HCT116 (cell line): ENCODE measurements around the gene RAB36. TPM values are rescaled to one million over a fixed set of nuclear protein-coding genes. Genes with fewer than 3 reads are reported as not detected.

Experiments
- ATAC-seq: fragments of 200-7000 bp; cut with Tn5 transposase; 2 replicates; pipeline ENCODE4 v1.9.1; 2020; ENCODE audit warnings: mild to moderate bottlenecking, moderate library complexity
- BruUV-seq: library from RNA; stranded (reverse); fragments of 400-500 nt; replicated peaks from 2 replicates; lab custom pipeline; 2021; lab: Mats Ljungman, UMichigan
- CTCF ChIA-PET: fragments of 300-600 bp; sonication (Branson Sonifier 250); formaldehyde crosslinking; loops from one replicate; lab custom pipeline; 2021; ENCODE audit warnings: antibody characterized with exemption; lab: Charles Lee
- POLR2A ChIA-PET: fragments of 300-600, 350-600 bp; sonication (Branson Sonifier 250); formaldehyde crosslinking; loops from one replicate; lab custom pipeline; 2021; ENCODE audit warnings: antibody characterized with exemption; lab: Charles Lee
- RAD21 ChIA-PET, 2 experiments: fragments of 300-600 bp; sonication (Branson Sonifier 250); formaldehyde crosslinking; loops; one replicate each; lab custom pipeline; 2023; ENCODE audit warnings: low total read pairs in 2 of 2; ENCODE audit not compliant: uncharacterized antibody in 2 of 2, unreplicated experiment in 2 of 2, low non-redundant PET in 1 of 2; lab: Charles Lee
- DNase-seq: peaks from one replicate; pipeline ENCODE4 v3.0.0-alpha.2; 2010; ENCODE audit warnings: low read depth, low spot score
- H2AFZ ChIP-seq: fragments of 200-600 bp; shearing (Covaris generic), sonication (generic); 2 replicates; pipeline ENCODE4 v1.6.1; 2017; ENCODE audit warnings: low read depth, mixed run types, mixed read lengths, antibody characterized with exemption, low read length; ENCODE audit not compliant: poor library complexity, severe bottlenecking
- H3K27ac ChIP-seq: 2 replicates; pipeline ENCODE4 v1.5.1; 2012; ENCODE audit warnings: low read depth, low read length
- H3K27me3 ChIP-seq: fragments of 200-600 bp; sonication (generic); 2 replicates; pipeline ENCODE4 v1.6.1; 2016; ENCODE audit warnings: mixed run types, low read length, mixed read lengths; ENCODE audit not compliant: insufficient read depth
- H3K36me3 ChIP-seq, 2 experiments: fragments of 200-500 bp in 1 of 2; fragments of 200-600 bp in 1 of 2; sonication (Bioruptor generic) in 1 of 2; sonication (generic) in 1 of 2; 2 replicates each; pipeline versions ENCODE4 v1.5.1 to v1.6.1; 2014 to 2016; ENCODE audit warnings: low read length in 2 of 2, inconsistent platforms in 1 of 2, mixed read lengths in 1 of 2, mixed run types in 1 of 2; ENCODE audit not compliant: insufficient read depth in 2 of 2, control insufficient read depth in 1 of 2
- H3K4me1 ChIP-seq, 2 experiments: fragments of 200-600 bp in 1 of 2; sonication (generic) in 1 of 2; 2 replicates each; pipeline versions ENCODE4 v1.5.1 to v1.6.1; 2012 to 2017; ENCODE audit warnings: low read length in 2 of 2, inconsistent platforms in 1 of 2, mild to moderate bottlenecking in 1 of 2, mixed read lengths in 1 of 2, mixed run types in 1 of 2, moderate library complexity in 1 of 2; ENCODE audit not compliant: insufficient read depth in 2 of 2, control insufficient read depth in 1 of 2
- H3K4me2 ChIP-seq: fragments of 200-600 bp; sonication (generic); 2 replicates; pipeline ENCODE4 v1.6.1; 2017; ENCODE audit warnings: mixed run types, low read length, mixed read lengths
- H3K4me3 ChIP-seq, 2 experiments: fragments of 200-600 bp in 1 of 2; sonication (generic) in 1 of 2; replicated peaks in 1 of 2; 2 replicates each; pipeline ENCODE4 v1.5.1; 2011 to 2016; ENCODE audit warnings: low read length in 2 of 2, control low read depth in 1 of 2, low read depth in 1 of 2, mild to moderate bottlenecking in 1 of 2, mixed read lengths in 1 of 2, mixed run types in 1 of 2
- H3K79me2 ChIP-seq: fragments of 200-600 bp; sonication (generic); 2 replicates; pipeline ENCODE4 v1.6.1; 2017; ENCODE audit warnings: mild to moderate bottlenecking, mixed run types, low read length, moderate library complexity, mixed read lengths; ENCODE audit not compliant: insufficient read depth
- H3K9ac ChIP-seq: fragments of 200-600 bp; sonication (generic); 2 replicates; pipeline ENCODE4 v1.6.1; 2016; ENCODE audit warnings: low read length, mixed read lengths
- H3K9me2 ChIP-seq: fragments of 200-600 bp; sonication (generic), shearing (Covaris generic); 2 replicates; pipeline ENCODE4 v1.6.1; 2017; ENCODE audit warnings: mixed run types, mild to moderate bottlenecking, moderate library complexity; ENCODE audit not compliant: insufficient read depth
- H3K9me3 ChIP-seq, 2 experiments: fragments of 200-500 bp in 1 of 2; fragments of 200-600 bp in 1 of 2; sonication (Bioruptor generic) in 1 of 2; sonication (generic) in 1 of 2; 2 replicates each; pipeline ENCODE4 v1.6.1; 2014 to 2017; ENCODE audit warnings: low read length in 2 of 2, mixed read lengths in 2 of 2, inconsistent platforms in 1 of 2, low read depth in 1 of 2, mild to moderate bottlenecking in 1 of 2, mixed run types in 1 of 2, moderate library complexity in 1 of 2; ENCODE audit not compliant: control insufficient read depth in 1 of 2, insufficient read depth in 1 of 2
- H4K20me1 ChIP-seq: fragments of 200-600 bp; sonication (generic), shearing (Covaris generic); 2 replicates; pipeline ENCODE4 v1.6.1; 2017; ENCODE audit warnings: mixed run types, mild to moderate bottlenecking, moderate library complexity; ENCODE audit not compliant: insufficient read depth
- CEBPB ChIP-seq: IDR thresholded peaks from 2 replicates; pipeline ENCODE4 v1.6.1; 2012; ENCODE audit warnings: low read depth
- ELF1 ChIP-seq: IDR thresholded peaks from 2 replicates; pipeline ENCODE4 v1.6.1; 2012; ENCODE audit warnings: low read depth, borderline replicate concordance
- EZH2phosphoT487 ChIP-seq: fragments of 200-600 bp; IDR thresholded peaks from 2 replicates; pipeline ENCODE4 v1.6.1; 2018; ENCODE audit warnings: antibody characterized with exemption, borderline replicate concordance
- FOSL1 ChIP-seq: IDR thresholded peaks from 2 replicates; pipeline ENCODE4 v1.6.1; 2012; ENCODE audit warnings: low read depth
- JUND ChIP-seq: IDR thresholded peaks from 2 replicates; pipeline ENCODE4 v1.6.1; 2012
- POLR2A ChIP-seq: IDR thresholded peaks from 2 replicates; pipeline ENCODE4 v1.7.0; 2011; ENCODE audit warnings: borderline replicate concordance; ENCODE audit not compliant: insufficient read depth, insufficient read length; ENCODE audit errors: extremely low read depth
- POLR2AphosphoS5 ChIP-seq: IDR thresholded peaks from 2 replicates; pipeline ENCODE4 v1.6.1; 2011; ENCODE audit warnings: mild to moderate bottlenecking, low read depth, low read length, moderate library complexity
- RAD21 ChIP-seq: IDR thresholded peaks from 2 replicates; pipeline ENCODE4 v1.6.1; 2012; ENCODE audit warnings: low read depth, mild to moderate bottlenecking
- SP1 ChIP-seq: IDR thresholded peaks from 2 replicates; pipeline ENCODE4 v1.6.1; 2012; ENCODE audit warnings: low read depth
- TCF7L2 ChIP-seq: IDR thresholded peaks from 2 replicates; pipeline ENCODE4 v1.7.0; 2011; ENCODE audit warnings: borderline replicate concordance, inconsistent platforms; ENCODE audit not compliant: insufficient read depth, insufficient read length; ENCODE audit errors: extremely low read depth
- YY1 ChIP-seq: IDR thresholded peaks from 2 replicates; pipeline ENCODE4 v1.6.1; 2011; ENCODE audit warnings: low read length, low read depth, moderate library complexity, mild to moderate bottlenecking; ENCODE audit not compliant: insufficient replicate concordance; ENCODE audit errors: extremely low read depth
- ZFX ChIP-seq: fragments of 450-650 bp; IDR thresholded peaks from 2 replicates; pipeline ENCODE4 v1.6.1; 2017
- intact Hi-C: fragments of 100-400 bp; cut with micrococcal nuclease; formaldehyde crosslinking; loops from 2 replicates; pipeline ENCODE4 v1.10.0; 2022
- total RNA-seq: library from RNA; stranded (reverse); gene quantifications from one replicate; pipeline ENCODE4 v1.2.1, GENCODE V29; 2021; ENCODE audit not compliant: unreplicated experiment
- TF ChIP-seq, protein P1 (sequence below): IDR thresholded peaks from 2 replicates; pipeline ENCODE4 v1.6.1; 2012
- TF ChIP-seq, protein P2 (sequence below): IDR thresholded peaks from 2 replicates; pipeline ENCODE4 v1.6.1; 2012; ENCODE audit warnings: low read depth

Gene RAB36
- total RNA-seq, 1 experiment from 2014 or later: 6.1 TPM

DNA sequence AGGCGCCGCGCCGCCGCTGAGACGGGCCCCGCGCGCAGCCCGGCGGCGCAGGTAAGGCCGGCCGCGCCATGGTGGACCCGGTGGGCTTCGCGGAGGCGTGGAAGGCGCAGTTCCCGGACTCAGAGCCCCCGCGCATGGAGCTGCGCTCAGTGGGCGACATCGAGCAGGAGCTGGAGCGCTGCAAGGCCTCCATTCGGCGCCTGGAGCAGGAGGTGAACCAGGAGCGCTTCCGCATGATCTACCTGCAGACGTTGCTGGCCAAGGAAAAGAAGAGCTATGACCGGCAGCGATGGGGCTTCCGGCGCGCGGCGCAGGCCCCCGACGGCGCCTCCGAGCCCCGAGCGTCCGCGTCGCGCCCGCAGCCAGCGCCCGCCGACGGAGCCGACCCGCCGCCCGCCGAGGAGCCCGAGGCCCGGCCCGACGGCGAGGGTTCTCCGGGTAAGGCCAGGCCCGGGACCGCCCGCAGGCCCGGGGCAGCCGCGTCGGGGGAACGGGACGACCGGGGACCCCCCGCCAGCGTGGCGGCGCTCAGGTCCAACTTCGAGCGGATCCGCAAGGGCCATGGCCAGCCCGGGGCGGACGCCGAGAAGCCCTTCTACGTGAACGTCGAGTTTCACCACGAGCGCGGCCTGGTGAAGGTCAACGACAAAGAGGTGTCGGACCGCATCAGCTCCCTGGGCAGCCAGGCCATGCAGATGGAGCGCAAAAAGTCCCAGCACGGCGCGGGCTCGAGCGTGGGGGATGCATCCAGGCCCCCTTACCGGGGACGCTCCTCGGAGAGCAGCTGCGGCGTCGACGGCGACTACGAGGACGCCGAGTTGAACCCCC lies 35.8 kb downstream of the RAB36 start:
- Histone ChIP-seq H3K27me3 (no peaks in the 10 kb centered on the region), H2AFZ (no peak overlapping the region), H3K79me2 (peaks cover 49% of the 10 kb centered on the region), H3K4me1 (peaks cover 34 to 44% of the 10 kb centered on the region in 2 experiments), H3K4me2 (peak overlapping the region; percentile 83), H3K4me3 (peak overlapping the region; percentile 69 to 81), H3K9ac (peak overlapping the region; percentile 67), H4K20me1 (peaks cover 6% of the 10 kb centered on the region; the same call in 1 of the 2 replicates), H3K9me3 (peaks cover 9 to 10% of the 10 kb centered on the region in 2 experiments; a peak in 2 of 4 replicates), H3K36me3 (peaks cover 0 to 13% of the 10 kb centered on the region in 2 experiments; a peak in 1 of 4 replicates), H3K27ac (peak overlapping the region; percentile 83), H3K9me2 (no peaks in the 10 kb centered on the region)
- CTCF ChIA-PET: interaction anchor here (1.6 to 4.3 kb wide), 2 partner anchors 101 to 205 kb away, joined by 7 to 59 read pairs; no protein-coding TSS in a partner anchor
- intact Hi-C loops: no loop called here
- DNase-seq (no peak), ATAC-seq (no peak)
- POLR2A ChIA-PET: interaction anchor here (0.8 kb wide), 1 partner anchor 101 kb away, joined by 3 read pairs; no protein-coding TSS in a partner anchor
- TF ChIP-seq CEBPB (no peak), SP1 (no peak), ZFX (peak; percentile 88), JUND (no peak), TCF7L2 (no peak), RAD21 (no peak), POLR2A (peak; percentile 2)
- RAD21 ChIA-PET: interaction anchor here in 1 of 2 experiments (1.3 kb wide), 1 partner anchor 101 kb away, joined by 5 read pairs; no protein-coding TSS in a partner anchor
- BruUV-seq: no TSS peak

DNA sequence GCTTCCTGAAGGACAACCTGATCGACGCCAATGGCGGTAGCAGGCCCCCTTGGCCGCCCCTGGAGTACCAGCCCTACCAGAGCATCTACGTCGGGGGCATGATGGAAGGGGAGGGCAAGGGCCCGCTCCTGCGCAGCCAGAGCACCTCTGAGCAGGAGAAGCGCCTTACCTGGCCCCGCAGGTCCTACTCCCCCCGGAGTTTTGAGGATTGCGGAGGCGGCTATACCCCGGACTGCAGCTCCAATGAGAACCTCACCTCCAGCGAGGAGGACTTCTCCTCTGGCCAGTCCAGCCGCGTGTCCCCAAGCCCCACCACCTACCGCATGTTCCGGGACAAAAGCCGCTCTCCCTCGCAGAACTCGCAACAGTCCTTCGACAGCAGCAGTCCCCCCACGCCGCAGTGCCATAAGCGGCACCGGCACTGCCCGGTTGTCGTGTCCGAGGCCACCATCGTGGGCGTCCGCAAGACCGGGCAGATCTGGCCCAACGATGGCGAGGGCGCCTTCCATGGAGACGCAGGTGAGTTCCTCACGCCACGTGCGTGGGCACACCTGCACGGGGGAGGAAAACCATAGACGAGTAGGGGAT lies 36.5 kb downstream of the RAB36 start:
- H3K36me3 ChIP-seq: peaks cover 0 to 16% of the 10 kb centered on the region in 2 experiments; a peak in 1 of 4 replicates
- peaks cover 34 to 44% of the 10 kb centered on the region in 2 experiments for H3K4me1 ChIP-seq
- no peaks in the 10 kb centered on the region for H3K27me3 ChIP-seq
- no TSS peak for BruUV-seq
- H3K9me2 ChIP-seq: no peaks in the 10 kb centered on the region
- intact Hi-C loops: no loop called here
- H3K9me3 ChIP-seq: peaks cover 3 to 4% of the 10 kb centered on the region in 2 experiments; a peak in 2 of 4 replicates
- H3K4me2 ChIP-seq: peak overlapping the region; percentile 83
- H3K9ac ChIP-seq: peak overlapping the region; percentile 67
- DNase-seq: no peak
- peak overlapping the region; percentile 83; the same call in 1 of the 2 replicates for H3K27ac ChIP-seq
- RAD21 ChIA-PET: no interaction called here
- ATAC-seq: no peak
- POLR2A ChIA-PET: no interaction called here
- peak overlapping the region; percentile 69 to 81 for H3K4me3 ChIP-seq
- H3K79me2 ChIP-seq: peaks cover 56% of the 10 kb centered on the region
- H2AFZ ChIP-seq: no peak overlapping the region
- CTCF ChIA-PET: no interaction called here
- peaks cover 7% of the 10 kb centered on the region; the same call in 1 of the 2 replicates for H4K20me1 ChIP-seq
- TF ChIP-seq ZFX: no peak
- TF ChIP-seq EZH2phosphoT487: no peak
- no peak for TF ChIP-seq TCF7L2
- TF ChIP-seq FOSL1: no peak
- TF ChIP-seq YY1: no peak
- no peak for TF ChIP-seq SP1
- no peak for TF ChIP-seq POLR2A
- no peak for TF ChIP-seq ELF1
- TF ChIP-seq, protein P1, sequence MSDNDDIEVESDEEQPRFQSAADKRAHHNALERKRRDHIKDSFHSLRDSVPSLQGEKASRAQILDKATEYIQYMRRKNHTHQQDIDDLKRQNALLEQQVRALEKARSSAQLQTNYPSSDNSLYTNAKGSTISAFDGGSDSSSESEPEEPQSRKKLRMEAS: no peak
- TF ChIP-seq, protein P2, sequence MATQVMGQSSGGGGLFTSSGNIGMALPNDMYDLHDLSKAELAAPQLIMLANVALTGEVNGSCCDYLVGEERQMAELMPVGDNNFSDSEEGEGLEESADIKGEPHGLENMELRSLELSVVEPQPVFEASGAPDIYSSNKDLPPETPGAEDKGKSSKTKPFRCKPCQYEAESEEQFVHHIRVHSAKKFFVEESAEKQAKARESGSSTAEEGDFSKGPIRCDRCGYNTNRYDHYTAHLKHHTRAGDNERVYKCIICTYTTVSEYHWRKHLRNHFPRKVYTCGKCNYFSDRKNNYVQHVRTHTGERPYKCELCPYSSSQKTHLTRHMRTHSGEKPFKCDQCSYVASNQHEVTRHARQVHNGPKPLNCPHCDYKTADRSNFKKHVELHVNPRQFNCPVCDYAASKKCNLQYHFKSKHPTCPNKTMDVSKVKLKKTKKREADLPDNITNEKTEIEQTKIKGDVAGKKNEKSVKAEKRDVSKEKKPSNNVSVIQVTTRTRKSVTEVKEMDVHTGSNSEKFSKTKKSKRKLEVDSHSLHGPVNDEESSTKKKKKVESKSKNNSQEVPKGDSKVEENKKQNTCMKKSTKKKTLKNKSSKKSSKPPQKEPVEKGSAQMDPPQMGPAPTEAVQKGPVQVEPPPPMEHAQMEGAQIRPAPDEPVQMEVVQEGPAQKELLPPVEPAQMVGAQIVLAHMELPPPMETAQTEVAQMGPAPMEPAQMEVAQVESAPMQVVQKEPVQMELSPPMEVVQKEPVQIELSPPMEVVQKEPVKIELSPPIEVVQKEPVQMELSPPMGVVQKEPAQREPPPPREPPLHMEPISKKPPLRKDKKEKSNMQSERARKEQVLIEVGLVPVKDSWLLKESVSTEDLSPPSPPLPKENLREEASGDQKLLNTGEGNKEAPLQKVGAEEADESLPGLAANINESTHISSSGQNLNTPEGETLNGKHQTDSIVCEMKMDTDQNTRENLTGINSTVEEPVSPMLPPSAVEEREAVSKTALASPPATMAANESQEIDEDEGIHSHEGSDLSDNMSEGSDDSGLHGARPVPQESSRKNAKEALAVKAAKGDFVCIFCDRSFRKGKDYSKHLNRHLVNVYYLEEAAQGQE: no peak
- no peak for TF ChIP-seq POLR2AphosphoS5
